Cerebellar cortex (tissue), 1 donor: Measurements from ENCODE around the gene CSMD2.

Experiments
- DNase-seq: peaks from one replicate; pipeline ENCODE4 v3.0.0-alpha.2; 2015; ENCODE audit warnings: low spot score

Gene CSMD2

GRCh38 chr1:33852711-33853110 is 312.3 kb downstream of the CSMD2 start:
- DNase-seq: no peak

- no peak for DNase-seq
These were observed 314.5 kb downstream of the CSMD2 start for GRCh38 chr1:33850481-33850880.

GRCh38 chr1:33849211-33849610 is 315.8 kb downstream of the CSMD2 start:
- DNase-seq: no peak

GRCh38 chr1:33848205-33848937 is 316.7 kb downstream of the CSMD2 start:
- DNase-seq: no peak

GRCh38 chr1:33846861-33847260 is 318.2 kb downstream of the CSMD2 start:
- no peak for DNase-seq

- DNase-seq: no peak
These were observed 320.9 kb downstream of the CSMD2 start for GRCh38 chr1:33844166-33844565.

- DNase-seq: no peak
These were observed 322.7 kb downstream of the CSMD2 start for GRCh38 chr1:33842348-33842747.

GRCh38 chr1:33841494-33841893 is 323.5 kb downstream of the CSMD2 start:
- DNase-seq: no peak

GRCh38 chr1:33837635-33838034 is 327.4 kb downstream of the CSMD2 start:
- DNase-seq: no peak

GRCh38 chr1:33836911-33837310 is 328.1 kb downstream of the CSMD2 start:
- DNase-seq: no peak

GRCh38 chr1:33828654-33829053 is 336.4 kb downstream of the CSMD2 start:
- no peak for DNase-seq

GRCh38 chr1:33828059-33828458 is 337.0 kb downstream of the CSMD2 start:
- DNase-seq: no peak

GRCh38 chr1:33826711-33827110 is 338.3 kb downstream of the CSMD2 start:
- no peak for DNase-seq

GRCh38 chr1:33826311-33826710 is 338.7 kb downstream of the CSMD2 start:
- no peak for DNase-seq

- no peak for DNase-seq
These were observed 339.5 kb downstream of the CSMD2 start for GRCh38 chr1:33825506-33825905.

GRCh38 chr1:33824971-33825370 is 340.1 kb downstream of the CSMD2 start:
- no peak for DNase-seq

- no peak for DNase-seq
These were observed 340.7 kb downstream of the CSMD2 start for GRCh38 chr1:33824321-33824720.

GRCh38 chr1:33823830-33824229 is 341.2 kb downstream of the CSMD2 start:
- DNase-seq: no peak

- no peak for DNase-seq
These were observed 341.6 kb downstream of the CSMD2 start for GRCh38 chr1:33823401-33823800.

GRCh38 chr1:33822396-33822795 is 342.6 kb downstream of the CSMD2 start:
- no peak for DNase-seq

GRCh38 chr1:33821291-33821690 is 343.7 kb downstream of the CSMD2 start:
- DNase-seq: no peak

- DNase-seq: no peak
These were observed 344.2 kb downstream of the CSMD2 start for GRCh38 chr1:33820804-33821203.

GRCh38 chr1:33819913-33820311 is 345.1 kb downstream of the CSMD2 start:
- no peak for DNase-seq

GRCh38 chr1:33819290-33819912 is 345.6 kb downstream of the CSMD2 start:
- no peak for DNase-seq
